GM18517 (cell line): ENCODE results near the gene DDX1.

Experiments
- ATAC-seq: cut with Tn5 transposase; IDR thresholded peaks from one replicate; pipeline ENCODE4 v1.9.1; 2021; ENCODE audit warnings: mild to moderate bottlenecking, moderate library complexity; ENCODE audit not compliant: unreplicated experiment

The DDX1 gene

GRCh38 chr2:15626967-15627366 is 35.3 kb downstream of the DDX1 start:
- no peak for ATAC-seq

DNA sequence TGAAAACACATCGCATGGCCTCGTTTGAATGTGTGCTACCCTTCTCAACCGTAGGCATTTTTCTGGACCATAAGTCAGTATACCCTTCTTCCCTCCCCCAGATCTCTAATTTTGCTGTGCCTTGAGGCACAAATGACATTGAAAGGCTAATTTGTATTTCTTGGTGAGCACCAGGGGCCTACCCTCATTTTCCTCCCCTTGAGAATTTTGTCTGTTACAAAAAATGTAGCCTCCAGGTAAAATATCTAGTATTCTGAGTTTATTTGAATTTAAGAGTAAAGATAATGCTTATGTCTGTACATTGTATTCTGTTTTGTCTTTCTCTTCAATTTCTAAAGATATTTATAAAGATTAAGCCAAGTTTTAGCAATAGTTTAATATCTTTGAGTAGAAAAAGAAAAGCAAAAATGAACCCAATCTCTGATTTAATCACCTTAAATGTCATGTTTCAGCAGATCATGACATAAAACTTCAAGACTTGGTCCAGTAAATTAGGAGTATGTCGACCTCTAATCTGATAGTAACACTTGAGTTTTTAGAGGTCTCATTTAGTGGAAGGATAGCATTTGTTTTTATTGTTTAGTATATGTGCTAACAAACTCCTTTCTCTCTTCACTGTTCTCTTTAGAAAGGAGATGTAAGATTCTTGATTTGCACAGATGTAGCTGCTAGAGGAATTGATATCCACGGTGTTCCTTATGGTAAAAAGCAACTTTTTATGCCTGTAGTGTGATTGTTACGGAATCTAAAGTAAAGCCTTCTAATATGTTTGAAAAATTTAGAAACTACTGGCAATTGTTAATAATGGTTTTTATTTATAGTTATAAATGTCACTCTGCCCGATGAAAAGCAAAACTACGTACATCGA is 36.4 kb downstream of the DDX1 start:
- no peak for ATAC-seq

DNA sequence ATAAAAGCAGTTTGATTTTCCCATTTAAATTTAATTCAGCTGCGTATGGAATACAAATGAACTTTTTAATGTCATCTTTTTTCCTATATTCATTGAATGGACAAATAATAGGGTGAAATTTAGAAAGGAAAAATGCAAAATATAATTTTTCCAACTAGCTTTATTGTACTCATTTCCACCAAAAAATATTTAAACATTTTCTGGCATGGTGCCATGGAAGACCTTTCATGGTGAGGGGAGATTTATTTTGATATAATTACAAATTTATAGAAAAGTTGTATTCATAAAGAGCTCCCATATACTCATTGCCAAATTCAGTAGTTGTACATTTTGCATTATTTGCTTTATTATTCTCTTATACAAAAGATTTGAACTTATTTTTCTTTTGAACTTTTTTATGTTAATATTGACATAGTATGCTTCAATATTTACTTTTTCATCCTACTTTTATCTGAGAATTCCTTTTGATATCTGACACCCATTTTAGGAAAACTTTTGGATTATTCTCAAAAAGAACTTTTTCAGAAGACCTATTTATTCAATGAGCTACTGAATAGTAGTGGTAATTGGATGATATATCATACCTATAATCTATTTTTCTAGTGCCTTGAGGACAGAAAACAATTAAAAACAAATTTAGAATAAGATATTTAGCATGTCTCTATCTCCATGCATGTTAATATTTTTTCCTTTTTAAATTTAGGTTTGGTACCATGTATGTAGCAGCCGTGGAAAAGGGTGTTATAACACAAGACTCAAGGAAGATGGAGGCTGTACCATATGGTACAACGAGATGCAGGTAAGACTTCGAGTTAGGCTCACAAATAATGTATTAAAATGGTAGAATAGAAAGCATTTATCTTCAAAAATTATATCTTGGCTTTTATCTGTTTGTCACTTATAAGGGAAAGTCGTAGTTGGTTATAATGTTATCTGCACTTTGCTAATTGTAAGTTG is 37.5 kb downstream of the DDX1 start:
- ATAC-seq = no peak

DNA sequence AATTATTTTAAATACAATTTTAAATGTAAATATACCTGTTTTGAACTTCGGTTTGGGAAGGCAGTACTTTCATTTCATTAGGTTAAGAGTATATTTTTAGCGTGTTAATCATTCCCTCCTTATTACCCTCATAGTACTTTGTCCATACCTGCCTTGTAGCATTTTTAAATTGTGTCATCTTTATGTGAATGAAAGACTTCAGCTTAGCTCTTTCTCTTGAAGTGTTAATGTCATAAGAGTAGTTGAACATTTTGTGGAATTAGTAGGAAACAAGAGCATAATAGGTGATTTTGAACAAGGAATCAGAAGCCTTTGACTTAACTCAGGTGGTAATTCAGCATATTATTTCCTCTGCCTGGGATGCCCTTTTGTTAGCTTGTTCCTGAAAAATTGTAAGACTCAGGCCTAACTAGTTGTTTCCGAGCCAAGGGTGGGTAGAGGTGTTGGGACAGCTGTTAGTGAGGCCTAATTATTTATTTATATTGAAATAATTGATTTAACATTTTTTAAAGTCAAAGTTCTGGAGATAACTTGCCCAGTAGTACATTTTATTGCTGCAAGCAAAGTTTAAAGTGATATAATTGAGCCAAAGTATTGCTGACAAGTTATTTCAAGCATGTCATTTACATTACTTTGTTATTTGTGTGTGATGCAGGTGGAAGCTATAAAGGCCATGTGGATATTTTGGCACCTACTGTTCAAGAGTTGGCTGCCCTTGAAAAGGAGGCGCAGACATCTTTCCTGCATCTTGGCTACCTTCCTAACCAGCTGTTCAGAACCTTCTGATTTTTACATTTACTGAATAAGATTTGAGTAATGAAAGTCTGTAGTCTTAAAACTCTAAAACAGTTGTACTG is 38.7 kb downstream of the DDX1 start:
- ATAC-seq = no peak

GRCh38 chr2:15630978-15631719 is 39.5 kb downstream of the DDX1 start:
- ATAC-seq = no peak

DNA sequence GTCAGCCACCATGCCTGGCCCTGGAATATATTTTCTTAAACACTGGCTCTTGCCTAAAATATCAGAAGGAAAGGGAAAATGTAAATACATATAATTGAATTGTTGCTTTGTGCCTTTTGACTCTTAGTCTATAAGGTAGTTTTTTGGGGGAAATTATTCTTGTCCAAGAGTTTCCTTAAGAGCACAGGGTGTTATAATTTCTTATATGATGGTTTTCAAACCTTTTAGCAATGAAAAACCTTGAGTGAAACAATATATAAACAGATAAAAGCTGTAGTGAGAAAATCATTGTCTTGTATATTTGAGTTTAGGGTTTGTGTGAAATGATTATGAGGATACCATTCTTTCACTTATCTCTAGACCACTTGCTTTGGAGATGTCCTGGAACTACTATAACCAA is 40.2 kb downstream of the DDX1 start:
- ATAC-seq = no peak

DNA sequence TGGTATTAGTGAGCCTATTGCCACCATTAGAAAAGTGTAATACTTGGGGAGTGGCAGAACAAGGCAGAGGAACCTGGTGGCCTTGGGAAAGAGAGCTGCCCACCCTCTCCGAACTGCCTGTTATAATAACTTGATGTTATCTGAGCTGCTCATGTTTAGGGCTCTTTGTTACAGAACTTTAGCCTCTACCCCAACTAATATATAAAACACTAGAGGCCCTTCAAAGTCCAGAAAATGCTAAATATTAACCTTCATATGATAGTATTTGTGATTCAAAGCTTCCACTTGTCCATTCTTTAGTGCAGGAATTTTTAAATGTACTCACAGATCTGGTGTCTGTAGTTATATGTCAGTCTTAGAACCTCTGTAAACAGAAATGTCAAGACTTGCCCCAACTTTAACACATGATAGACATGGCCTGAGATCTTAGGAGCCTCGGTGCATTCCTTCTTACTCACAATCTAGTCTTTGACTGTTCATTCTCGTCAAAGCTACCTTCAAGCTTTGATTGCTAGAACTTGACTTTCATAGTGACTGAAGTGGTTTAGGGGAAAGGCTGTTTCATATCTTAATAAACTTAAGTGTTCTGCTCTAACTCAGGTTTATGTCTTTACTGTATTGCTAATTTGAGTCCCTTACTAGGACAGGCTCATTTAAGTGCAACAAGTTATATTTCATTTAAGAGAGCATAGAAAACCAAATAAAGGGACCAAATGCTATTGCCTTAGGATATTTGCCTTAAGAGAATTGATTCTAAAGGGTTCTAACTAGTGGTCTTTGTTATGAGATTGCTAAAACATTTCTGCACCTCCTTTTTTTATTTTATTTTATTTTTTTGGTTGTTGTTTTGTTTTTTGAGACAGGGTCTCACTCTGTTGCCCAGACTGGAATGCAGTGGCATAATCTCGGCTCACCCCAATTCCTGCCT is 41.6 kb downstream of the DDX1 start:
- ATAC-seq = no peak

GRCh38 chr2:15633971-15634346 is 42.3 kb downstream of the DDX1 start:
- ATAC-seq = no peak

DNA sequence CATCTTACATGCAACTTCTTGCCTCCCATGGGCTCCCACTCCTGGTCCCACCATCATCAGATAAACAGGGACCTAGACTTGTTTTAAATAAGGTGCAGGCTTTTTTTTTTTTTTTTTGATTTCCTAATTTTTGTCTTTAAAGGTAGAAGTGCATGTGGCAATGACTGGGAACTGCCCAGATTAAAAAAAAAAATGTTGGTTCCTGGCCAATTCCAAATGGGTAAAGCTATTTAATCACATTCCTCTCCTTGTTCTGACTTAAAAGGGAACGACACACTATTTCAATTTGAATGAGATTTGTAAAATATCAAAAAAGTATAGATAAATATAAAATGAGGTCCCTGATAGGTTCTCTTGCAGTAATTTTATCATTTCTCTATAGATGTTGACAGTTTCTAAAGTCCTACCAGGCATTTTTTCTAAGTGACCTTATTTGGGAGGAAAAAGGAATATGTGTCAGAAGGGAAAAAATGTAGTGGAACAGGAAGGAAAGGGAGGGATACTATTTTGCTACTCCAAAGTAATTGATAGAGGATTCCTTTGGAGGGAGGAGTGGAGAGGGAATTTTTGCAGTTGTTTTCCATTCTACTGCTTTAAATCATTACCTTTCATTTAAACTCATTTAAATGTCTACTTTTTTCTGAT is 43.3 kb downstream of the DDX1 start:
- ATAC-seq = no peak

- peak; percentile 89 for ATAC-seq
These were observed 45.5 kb downstream of the DDX1 start for GRCh38 chr2:15636972-15637785.

- no peak for ATAC-seq
These were observed 47.1 kb downstream of the DDX1 start for GRCh38 chr2:15638720-15639119.

DNA sequence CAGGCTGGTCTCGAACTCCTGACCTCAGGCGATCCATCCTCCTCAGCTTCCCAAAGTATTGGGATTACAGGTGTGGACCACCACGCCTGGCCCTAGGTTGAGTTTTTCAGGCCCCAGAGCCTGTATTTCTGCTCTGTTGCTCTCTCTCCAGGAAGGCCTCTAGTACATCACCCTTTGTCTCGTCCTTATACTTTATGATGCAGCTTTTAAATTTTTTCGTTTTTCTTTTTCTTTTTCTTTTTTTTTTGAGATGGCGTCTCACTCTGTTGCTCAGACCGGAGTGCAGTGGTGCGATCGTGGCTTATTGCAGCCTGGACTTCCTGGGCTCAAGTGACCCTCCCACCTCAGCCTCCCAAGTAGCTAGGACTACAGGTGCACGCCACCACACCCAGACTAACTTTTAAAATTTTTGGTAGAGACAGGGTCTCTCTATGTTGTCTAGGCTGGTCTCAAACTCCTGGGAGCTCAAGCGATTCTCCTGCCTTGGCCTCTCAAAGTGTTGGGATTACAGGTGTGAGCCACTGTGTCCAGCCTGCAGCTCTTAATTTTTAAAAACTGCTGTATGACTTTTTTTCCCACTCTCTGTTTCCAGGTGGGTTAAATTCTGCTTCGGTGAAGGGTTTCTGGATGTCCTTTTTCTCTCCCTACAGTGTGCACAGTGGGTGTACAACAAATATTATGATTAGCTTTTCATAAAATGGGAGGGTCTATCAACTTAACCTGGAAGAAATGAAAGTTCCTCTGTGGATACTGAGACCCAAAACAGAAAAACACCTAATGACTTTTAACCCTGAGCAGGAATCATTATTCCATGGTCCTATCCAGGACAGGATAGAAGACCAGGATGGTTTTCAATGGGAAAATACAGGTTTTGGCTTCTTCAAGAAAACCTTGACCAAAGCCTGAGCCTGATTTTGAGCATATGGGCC is 47.9 kb downstream of the DDX1 start:
- no peak for ATAC-seq

- ATAC-seq = no peak
These were observed 48.6 kb downstream of the DDX1 start for GRCh38 chr2:15640261-15640711.

GRCh38 chr2:15640784-15641183 is 49.1 kb downstream of the DDX1 start:
- no peak for ATAC-seq

- no peak for ATAC-seq
These were observed 49.9 kb downstream of the DDX1 start for GRCh38 chr2:15641530-15641982.

GRCh38 chr2:15642011-15642814 is 50.5 kb downstream of the DDX1 start:
- no peak for ATAC-seq
